Transverse colon (tissue), 4 donors: ENCODE data around the gene POLR1G. TPM values are rescaled to one million over a fixed set of nuclear protein-coding genes. Genes with fewer than 3 reads are reported as not detected.
"Not testable (repeated sequence)": the region's sequence is repeated elsewhere in the genome, so short reads cannot be mapped to it uniquely, and the experiment has no call there.

Experiments
- DNase-seq: peaks from one replicate; pipeline ENCODE4 v3.0.0-alpha.2; 2019
- H3K27ac ChIP-seq, 4 donors: fragments of 200-600 bp; sonication (generic); 2 replicates each; pipeline ENCODE4 v1.5.1; 2016 to 2018; ENCODE audit warnings: inconsistent platforms in 4 of 4
- H3K27me3 ChIP-seq: fragments of 200-600 bp; sonication (generic); 2 replicates; pipeline ENCODE4 v1.5.1; 2017; ENCODE audit warnings: inconsistent platforms
- H3K36me3 ChIP-seq, 4 donors: fragments of 200-600 bp; sonication (generic); 2 replicates each; pipeline ENCODE4 v1.5.1; 2017 to 2019; ENCODE audit warnings: inconsistent platforms in 4 of 4
- H3K4me1 ChIP-seq, 4 donors: fragments of 200-600 bp; sonication (generic); 2 replicates each; pipeline ENCODE4 v1.5.1; 2017 to 2020; ENCODE audit warnings: inconsistent platforms in 4 of 4
- H3K4me3 ChIP-seq, 4 donors: fragments of 200-600 bp; sonication (generic); 1 replicate in 1 of 4; 2 replicates in 3 of 4; pipeline versions ENCODE4 v1.5.1 to v1.6.1; 2017 to 2019; ENCODE audit warnings: inconsistent platforms in 4 of 4
- H3K9me3 ChIP-seq, 2 donors: fragments of 200-600 bp; sonication (generic); 2 replicates each; pipeline ENCODE4 v1.5.1; 2017 to 2019; ENCODE audit warnings: inconsistent platforms in 2 of 2
- EP300 ChIP-seq: sonication (generic); formaldehyde crosslinking; IDR thresholded peaks from one replicate; pipeline ENCODE4 v1.6.1; 2017; ENCODE audit warnings: antibody characterized with exemption, low read depth
- POLR2A ChIP-seq: fragments of 450-650 bp; IDR thresholded peaks from one replicate; pipeline ENCODE4 v1.6.1; 2016; ENCODE audit warnings: antibody characterized with exemption, mild to moderate bottlenecking, moderate library complexity
- POLR2AphosphoS5 ChIP-seq, 3 donors: sonication (generic); formaldehyde crosslinking; IDR thresholded peaks; one replicate each; pipeline ENCODE4 v1.6.1; 2016; ENCODE audit warnings: antibody characterized with exemption in 3 of 3
- WGBS, 2 donors: methylation state at CpG; one replicate each; pipeline ENCODE4 v1.1.5; 2018; ENCODE audit warnings: low coverage in 1 of 2; 5-methylcytosine and 5-hydroxymethylcytosine counted together
- in situ Hi-C, 4 donors: fragments of 200-750 bp; cut with MboI; loops; one replicate each; pipeline versions ENCODE4 v1.15.0 to v1.15.1; 2017; ENCODE audit warnings: low sequenced_read_pairs in 3 of 4, low pct_ligation_motif_present in 1 of 4, low pct_unique_long_range_greater_than_20kb in 1 of 4
- intact Hi-C: fragments of 100-400 bp; cut with DNase I; formaldehyde crosslinking; loops from one replicate; pipeline ENCODE4 v1.15.1; 2023; ENCODE audit warnings: low total_unique reads
- total RNA-seq, 4 donors: library from RNA; depleted of rRNA; stranded (reverse); fragments of >200 nt; gene quantifications; one replicate each; pipeline ENCODE4 v1.1.0, GENCODE V29; 2016
- TF ChIP-seq, protein P1 (sequence below), 5 experiments: fragments of 200-600 bp in 3 of 5; fragments of 450-650 bp in 2 of 5; sonication (generic) in 3 of 5; IDR thresholded peaks; 1 replicate in 2 of 5; 2 replicates in 3 of 5; pipeline ENCODE4 v1.5.1; 2016 to 2017; ENCODE audit warnings: antibody characterized with exemption in 5 of 5, inconsistent platforms in 3 of 5, mild to moderate bottlenecking in 2 of 5, moderate library complexity in 1 of 5

The POLR1G gene
- total RNA-seq, 4 donors from 2014 or later: 1.00 to 3.5 (median 1.2) TPM

GRCh38 chr19:45432543-45432942 is 26.1 kb downstream of the POLR1G start:
- intact Hi-C loops, DNase-seq, in situ Hi-C loops: not testable (repeated sequence)

GRCh38 chr19:45437328-45437727 is 30.9 kb downstream of the POLR1G start:
- 72 to 84% methylated on average over 3 of the region's 3 CpGs for WGBS, 2 donors
- H3K9me3 ChIP-seq: no peaks in the 10 kb centered on the region
- no peaks in the 10 kb centered on the region for H3K36me3 ChIP-seq
- no peaks in the 10 kb centered on the region for H3K27me3 ChIP-seq
- TF ChIP-seq POLR2AphosphoS5 (IDR thresholded peaks at IDR 0.05) (no peak), POLR2A (no peak), EP300 (no peak)
- TF ChIP-seq, protein P1, sequence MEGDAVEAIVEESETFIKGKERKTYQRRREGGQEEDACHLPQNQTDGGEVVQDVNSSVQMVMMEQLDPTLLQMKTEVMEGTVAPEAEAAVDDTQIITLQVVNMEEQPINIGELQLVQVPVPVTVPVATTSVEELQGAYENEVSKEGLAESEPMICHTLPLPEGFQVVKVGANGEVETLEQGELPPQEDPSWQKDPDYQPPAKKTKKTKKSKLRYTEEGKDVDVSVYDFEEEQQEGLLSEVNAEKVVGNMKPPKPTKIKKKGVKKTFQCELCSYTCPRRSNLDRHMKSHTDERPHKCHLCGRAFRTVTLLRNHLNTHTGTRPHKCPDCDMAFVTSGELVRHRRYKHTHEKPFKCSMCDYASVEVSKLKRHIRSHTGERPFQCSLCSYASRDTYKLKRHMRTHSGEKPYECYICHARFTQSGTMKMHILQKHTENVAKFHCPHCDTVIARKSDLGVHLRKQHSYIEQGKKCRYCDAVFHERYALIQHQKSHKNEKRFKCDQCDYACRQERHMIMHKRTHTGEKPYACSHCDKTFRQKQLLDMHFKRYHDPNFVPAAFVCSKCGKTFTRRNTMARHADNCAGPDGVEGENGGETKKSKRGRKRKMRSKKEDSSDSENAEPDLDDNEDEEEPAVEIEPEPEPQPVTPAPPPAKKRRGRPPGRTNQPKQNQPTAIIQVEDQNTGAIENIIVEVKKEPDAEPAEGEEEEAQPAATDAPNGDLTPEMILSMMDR (IDR thresholded peaks at IDR 0.05): no peak
- intact Hi-C loops: no loop called here
- H3K4me1 ChIP-seq: peaks cover 0 to 12% (median 2%) of the 10 kb centered on the region in 4 donors
- H3K27ac ChIP-seq: no peak overlapping the region
- in situ Hi-C loops: loop anchor here in 1 of 4 donors (5.0 kb wide), 1 partner anchor 40 kb away; no protein-coding TSS in a partner anchor
- DNase-seq: no peak
- H3K4me3 ChIP-seq: no peak overlapping the region

More at GRCh38 chr19:45432543-45432942, 26.1 kb downstream of the POLR1G start:
- H3K9me3 ChIP-seq, H3K27ac ChIP-seq, H3K36me3 ChIP-seq, H3K4me3 ChIP-seq: not testable (repeated sequence)
- Histone ChIP-seq H3K27me3 (peaks cover 21% of the 10 kb centered on the region), H3K4me1 (peaks cover 0 to 17% (median 12%) of the 10 kb centered on the region in 4 donors)
- 87 to 90% methylated on average over 3 to 8 of the region's 8 CpGs for WGBS, 2 donors

GRCh38 chr19:45439190-45439568 is 32.7 kb downstream of the POLR1G start:
- WGBS, 2 donors: 7 to 25% methylated on average over 5 to 10 of the region's 10 CpGs
- H3K9me3 ChIP-seq: no peaks in the 10 kb centered on the region
- H3K36me3 ChIP-seq: no peaks in the 10 kb centered on the region
- H3K27me3 ChIP-seq: no peaks in the 10 kb centered on the region
- intact Hi-C loops: no loop called here
- peaks cover 4 to 28% (median 13%) of the 10 kb centered on the region in 4 donors for H3K4me1 ChIP-seq
- peak overlapping the region in 3 of 4 donors; percentile 53 to 77 (median 69) for H3K4me3 ChIP-seq
- in situ Hi-C loops: loop anchor here in 1 of 4 donors (5.0 kb wide), 1 partner anchor 38 kb away; no protein-coding TSS in a partner anchor
- H3K27ac ChIP-seq: peak overlapping the region; percentile 87 to 97 (median 89)
- TF ChIP-seq POLR2AphosphoS5 (IDR thresholded peaks at IDR 0.05): no peak
- TF ChIP-seq, protein P1 (IDR thresholded peaks at IDR 0.05): no peak
- no peak for DNase-seq

GRCh38 chr19:45439569-45440258 is 33.3 kb downstream of the POLR1G start:
- H3K27ac ChIP-seq: peak overlapping the region; percentile 87 to 97 (median 89)
- no peaks in the 10 kb centered on the region for H3K27me3 ChIP-seq
- in situ Hi-C loops: loop anchor here (5.0 kb wide), 1 partner anchor 38 kb away; no protein-coding TSS in a partner anchor
- intact Hi-C loops: loop anchor here (2.0 kb wide), 1 partner anchor 39 kb away; no protein-coding TSS in a partner anchor
- TF ChIP-seq POLR2AphosphoS5 (IDR thresholded peaks at IDR 0.05) (peak in 2 of 3 donors; percentile 30 to 31), EP300 (no peak), POLR2A (no peak)
- TF ChIP-seq, protein P1 (IDR thresholded peaks at IDR 0.05): peak; percentile 98 to 100 (median 100)
- WGBS, 2 donors: 0 to 1% methylated on average over 2 to 25 of the region's 78 CpGs
- peaks cover 7 to 33% (median 18%) of the 10 kb centered on the region in 4 donors for H3K4me1 ChIP-seq
- no peaks in the 10 kb centered on the region for H3K36me3 ChIP-seq
- H3K9me3 ChIP-seq: no peaks in the 10 kb centered on the region
- peak; percentile 88 for DNase-seq
- H3K4me3 ChIP-seq: peak overlapping the region; percentile 42 to 77 (median 61)
